Activated T-helper 9 cell treated with anti-CD3 and anti-CD28 coated beads, Interleukin-2, amount 50 U/mL, for 16 hours (primary cell): ENCODE results near the gene RNF14.

Experiments
- DNase-seq: peaks from one replicate; pipeline ENCODE4 v3.0.0-alpha.2; 2020; ENCODE audit warnings: low read depth

Gene RNF14

GRCh38 chr5:141978389-141978788 is 9.5 kb downstream of the RNF14 start:
- DNase-seq, result no peak

DNA sequence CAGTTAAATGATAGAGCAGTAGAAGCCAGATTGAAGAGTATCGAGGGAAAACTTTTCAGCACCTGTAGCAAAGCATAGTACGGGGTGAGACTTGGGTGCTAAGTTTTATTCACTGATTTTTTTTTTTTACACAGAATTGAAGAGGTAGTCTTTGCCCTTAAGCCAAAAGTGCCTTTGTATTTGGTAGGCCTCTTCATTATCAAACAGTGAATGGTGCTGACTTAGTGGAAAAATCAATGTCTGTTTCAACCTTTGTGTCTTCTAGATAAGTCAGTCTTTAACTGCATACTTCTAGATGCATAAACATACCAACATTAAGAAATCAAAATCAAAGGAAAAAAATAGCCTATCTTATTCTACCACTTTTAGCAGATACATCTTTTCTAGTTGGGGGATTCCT is 13.7 kb downstream of the RNF14 start:
- no peak for DNase-seq

GRCh38 chr5:141986072-141986471 is 17.2 kb downstream of the RNF14 start:
- DNase-seq, result no peak

GRCh38 chr5:141989720-141990119 is 20.8 kb downstream of the RNF14 start:
- no peak for DNase-seq

GRCh38 chr5:141992349-141992963 is 23.6 kb downstream of the RNF14 start:
- DNase-seq, result peak; percentile 67

- DNase-seq, result no peak
Measured at GRCh38 chr5:141994511-141995136, 25.7 kb downstream of the RNF14 start.

GRCh38 chr5:141995656-141996055 is 26.8 kb downstream of the RNF14 start:
- no peak for DNase-seq

GRCh38 chr5:141997358-141997960 is 28.6 kb downstream of the RNF14 start:
- no peak for DNase-seq

DNA sequence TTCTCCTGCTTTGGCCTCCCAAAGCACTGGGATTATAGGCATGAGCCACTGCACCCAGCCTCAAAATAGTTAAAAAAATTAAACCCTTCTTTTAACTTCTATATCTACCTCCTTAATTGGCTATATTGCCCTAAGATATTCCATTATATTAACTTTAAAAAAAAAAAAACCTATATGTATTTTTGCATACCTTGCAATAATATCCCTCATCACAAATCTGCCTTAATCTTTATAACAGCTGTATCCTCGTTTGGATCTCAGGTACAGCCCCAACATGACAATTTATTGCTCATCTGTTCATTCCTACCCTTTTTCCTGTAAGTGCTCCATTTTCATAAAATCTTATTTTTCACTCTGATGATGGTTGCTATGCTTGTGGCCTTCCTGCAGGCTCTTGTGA is 31.3 kb downstream of the RNF14 start:
- DNase-seq, result no peak

GRCh38 chr5:142000704-142001484 is 32.0 kb downstream of the RNF14 start:
- no peak for DNase-seq

DNA sequence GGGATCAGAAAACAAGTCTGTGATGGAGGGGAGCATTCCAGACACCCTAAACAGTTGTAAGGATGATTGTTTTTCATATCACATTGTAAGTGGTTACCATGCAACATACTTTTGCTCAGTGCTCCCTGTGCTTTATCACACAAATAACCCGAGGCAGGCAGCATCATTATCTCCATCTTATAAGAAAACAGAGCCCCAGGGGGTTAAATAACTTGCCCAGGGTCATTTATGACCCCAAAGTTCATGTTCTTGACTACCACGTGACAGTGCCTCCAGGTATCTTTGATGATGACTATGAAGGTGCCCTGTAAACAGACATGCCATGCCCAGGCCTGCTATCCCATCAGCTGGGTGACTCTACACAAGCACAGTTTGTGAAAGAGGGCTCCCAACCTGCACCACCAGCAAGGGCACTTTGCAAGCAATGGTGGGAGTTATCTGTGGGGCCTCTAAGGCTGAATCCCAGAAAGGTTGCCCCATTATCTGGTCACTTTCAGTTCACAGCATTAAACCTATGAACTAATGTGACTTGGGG is 34.4 kb downstream of the RNF14 start:
- DNase-seq, result no peak

DNA sequence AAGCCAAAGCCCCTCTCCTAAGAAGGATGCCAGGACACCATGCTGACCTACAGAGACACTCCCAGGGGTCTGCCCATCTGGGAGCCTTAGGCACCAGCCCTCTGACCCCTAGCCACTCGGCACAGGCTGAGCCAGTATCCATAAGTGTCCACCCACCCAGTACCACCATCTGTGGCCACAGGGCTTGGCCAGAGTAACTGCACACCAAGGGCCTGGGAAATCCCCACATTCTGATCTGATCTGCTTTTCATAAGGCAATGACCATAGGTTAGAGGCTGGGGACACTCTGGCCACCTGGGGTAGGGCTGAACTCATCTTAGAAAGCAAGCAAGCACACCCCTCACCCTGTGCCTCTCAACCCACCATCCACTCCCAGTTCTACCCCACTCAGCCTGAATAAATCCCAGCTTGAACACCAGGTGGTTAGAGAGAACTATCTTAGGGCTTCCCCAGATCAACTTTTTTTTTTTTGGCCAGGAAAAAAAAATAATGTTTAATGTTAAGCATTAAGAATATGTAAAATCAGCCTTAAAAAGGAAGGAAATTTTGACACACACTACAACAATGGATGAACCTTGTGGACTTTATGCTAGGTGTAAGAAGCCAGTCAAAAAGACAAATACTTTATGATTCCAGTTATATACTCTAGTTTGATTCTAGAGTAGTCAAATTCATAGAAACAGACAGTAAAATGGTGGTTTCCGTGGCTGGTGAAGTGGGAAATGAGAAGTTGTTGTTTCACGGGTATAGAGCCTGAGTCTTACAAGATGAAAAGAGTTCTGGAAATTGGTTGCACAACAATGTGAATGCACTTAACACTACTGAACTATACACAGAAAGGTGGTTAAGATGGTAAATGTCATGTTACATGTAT is 37.7 kb downstream of the RNF14 start:
- DNase-seq, result no peak

DNA sequence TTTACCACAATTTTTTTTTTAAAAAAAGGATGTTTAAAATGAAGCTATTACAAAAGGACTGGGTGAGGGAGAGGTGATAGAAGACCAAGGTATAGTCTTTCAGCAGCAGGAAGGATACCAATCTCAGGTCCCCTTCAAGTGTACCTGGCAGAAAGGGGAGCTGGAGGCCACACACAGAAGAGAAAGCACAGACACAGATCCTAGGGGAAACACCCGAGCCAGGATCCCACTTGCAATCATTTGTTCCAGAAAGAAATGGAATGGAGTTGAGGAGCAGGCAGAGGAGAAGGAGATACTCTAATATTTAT is 38.3 kb downstream of the RNF14 start:
- no peak for DNase-seq

GRCh38 chr5:142008813-142009212 is 39.9 kb downstream of the RNF14 start:
- no peak for DNase-seq

DNA sequence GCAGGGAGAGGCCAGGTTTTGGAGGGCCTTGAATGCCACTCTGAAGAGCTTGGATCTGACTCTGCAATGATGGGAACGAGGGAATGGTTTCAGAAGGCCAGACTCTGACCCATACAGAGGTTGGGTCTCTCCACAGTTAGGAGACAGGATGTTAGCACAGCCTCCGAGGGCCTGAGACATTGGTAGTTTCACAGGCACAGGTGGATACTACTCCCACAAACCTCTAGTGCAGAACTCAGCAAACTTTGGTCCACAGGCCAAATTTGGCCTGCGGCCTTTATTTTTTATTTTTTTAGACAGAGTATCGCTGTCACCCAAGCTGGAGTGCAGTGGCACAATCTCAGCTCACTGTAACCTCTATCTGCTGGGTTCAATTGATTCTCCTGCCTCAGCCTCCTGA is 41.0 kb downstream of the RNF14 start:
- no peak for DNase-seq

DNA sequence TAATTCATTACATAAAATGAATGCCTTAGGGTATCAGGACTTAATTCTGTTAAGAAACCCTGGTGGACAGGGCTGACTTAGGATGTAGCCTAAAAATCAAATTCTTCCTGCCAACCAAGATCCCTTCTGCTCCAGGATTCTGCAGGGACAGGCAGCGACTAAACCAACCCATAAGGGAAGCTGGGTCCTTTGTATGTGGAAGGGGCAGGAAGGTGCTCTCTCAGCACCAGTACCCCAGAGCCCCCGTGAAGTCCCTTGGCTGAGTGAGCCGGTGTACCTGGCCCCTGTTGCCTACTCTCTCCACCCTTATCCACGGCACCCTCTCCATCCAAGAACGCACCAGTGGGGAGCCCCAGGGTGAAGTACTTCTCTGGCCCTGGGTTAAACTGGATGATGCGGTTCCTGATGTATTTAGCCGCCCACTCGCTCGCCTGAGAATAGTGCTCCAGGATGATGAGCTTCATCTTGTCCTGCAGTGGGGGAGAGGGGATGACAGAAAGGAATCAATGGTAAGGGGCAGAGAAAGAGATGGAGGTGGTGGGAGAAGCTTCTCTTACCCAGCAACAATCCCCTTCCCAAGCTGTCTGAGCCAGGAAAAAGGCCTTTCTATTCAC is 42.8 kb downstream of the RNF14 start:
- DNase-seq, result no peak

DNA sequence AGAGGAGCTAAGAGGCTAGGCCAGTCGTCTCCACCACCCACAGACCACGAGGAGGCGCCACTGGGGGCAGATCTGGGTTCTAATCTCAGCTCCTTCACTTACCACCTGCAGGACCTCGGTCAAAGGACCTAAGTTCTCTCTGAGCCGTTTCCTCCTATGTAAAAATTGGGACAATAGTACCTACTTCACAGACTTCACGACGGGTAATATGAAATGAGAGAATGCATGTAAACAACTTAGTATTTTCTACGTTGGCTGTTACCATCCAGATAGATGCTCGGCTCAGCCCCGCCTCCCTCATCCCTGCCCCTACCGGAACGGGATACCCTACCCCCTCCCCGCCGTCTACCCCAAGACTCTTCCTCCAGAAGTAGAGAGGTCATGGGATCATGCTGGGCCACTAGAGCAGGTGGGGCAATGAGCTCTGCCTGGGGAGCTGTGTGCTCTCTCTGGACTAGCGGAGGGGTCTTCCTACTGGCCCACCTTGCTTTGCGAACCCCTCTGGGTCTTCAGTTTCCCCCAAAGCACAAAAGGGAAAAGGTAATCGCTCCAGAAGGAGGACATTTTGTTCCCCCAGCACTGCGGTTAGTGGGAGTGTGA is 43.4 kb downstream of the RNF14 start:
- peak; percentile 50 for DNase-seq

- DNase-seq, result peak; percentile 65
Measured at GRCh38 chr5:142012792-142013388, 44.0 kb downstream of the RNF14 start, which contains the start of gene GNPDA1. Gene GNPDA1 (minus strand): TSS chr5:142013027. CDS start chr5:142012035, 992 bp downstream.

GRCh38 chr5:142013734-142014521 is 45.0 kb downstream of the RNF14 start:
- no peak for DNase-seq
